KMS-11 (cell line): ENCODE measurements around the gene RAB11FIP3.
"Not testable (repeated sequence)": the region's sequence is repeated elsewhere in the genome, so short reads cannot be mapped to it uniquely, and the experiment has no call there.

Source experiments
- H2AFZ ChIP-seq: fragments of 200-600 bp; sonication (generic); 2 replicates; pipeline ENCODE4 v1.6.1; 2016; ENCODE audit warnings: antibody characterized with exemption, mixed run types, low read depth
- H3K27ac ChIP-seq: fragments of 200-600 bp; sonication (generic); 2 replicates; pipeline ENCODE4 v1.6.1; 2016; ENCODE audit warnings: mild to moderate bottlenecking, mixed run types
- H3K27me3 ChIP-seq: fragments of 200-600 bp; sonication (generic); 2 replicates; pipeline ENCODE4 v1.6.1; 2017; ENCODE audit warnings: mild to moderate bottlenecking, low read depth, mixed run types, moderate library complexity; ENCODE audit not compliant: insufficient read depth
- H3K36me3 ChIP-seq: fragments of 200-600 bp; sonication (generic); 2 replicates; pipeline ENCODE4 v1.6.1; 2017; ENCODE audit warnings: mild to moderate bottlenecking, mixed run types; ENCODE audit not compliant: insufficient read depth
- H3K4me1 ChIP-seq: fragments of 200-600 bp; sonication (generic); 2 replicates; pipeline ENCODE4 v1.6.1; 2016; ENCODE audit warnings: mild to moderate bottlenecking, low read depth, mixed run types; ENCODE audit not compliant: poor library complexity, severe bottlenecking
- H3K4me2 ChIP-seq: fragments of 200-600 bp; sonication (generic); 2 replicates; pipeline ENCODE4 v1.7.0; 2016; ENCODE audit warnings: mild to moderate bottlenecking, mixed run types
- H3K4me3 ChIP-seq: fragments of 200-600 bp; sonication (generic); IDR thresholded peaks from 2 replicates; pipeline ENCODE4 v1.6.1; 2017; ENCODE audit warnings: low read depth, low read length, mixed read lengths; ENCODE audit not compliant: insufficient read depth
- H3K79me2 ChIP-seq: fragments of 200-600 bp; sonication (generic); 2 replicates; pipeline ENCODE4 v1.6.1; 2016; ENCODE audit warnings: low read depth, mixed run types; ENCODE audit not compliant: insufficient read depth
- H3K9ac ChIP-seq: fragments of 200-600 bp; sonication (generic); 2 replicates; pipeline ENCODE4 v1.6.1; 2016; ENCODE audit warnings: mild to moderate bottlenecking, mixed run types
- H4K20me1 ChIP-seq: fragments of 200-600 bp; sonication (generic); 2 replicates; pipeline ENCODE4 v1.6.1; 2016; ENCODE audit warnings: mild to moderate bottlenecking, mixed run types; ENCODE audit not compliant: insufficient read depth
- CTCF ChIP-seq: fragments of 200-600 bp; sonication (generic); conservative IDR thresholded peaks from 2 replicates; pipeline ENCODE4 v1.6.1; 2017; ENCODE audit warnings: low read depth, mild to moderate bottlenecking, antibody characterized with exemption, low read length, moderate library complexity, mixed read lengths

Gene RAB11FIP3

GRCh38 chr16:381012-381788, 44.2 kb upstream of the RAB11FIP3 start:
- TF ChIP-seq CTCF: no peak
- peak overlapping the region; percentile 45 for H2AFZ ChIP-seq

GRCh38 chr16:381789-382717, 43.4 kb upstream of the RAB11FIP3 start, which contains the start of gene PGAP6:
PGAP6 (minus strand) TSS chr16:381978; CDS start chr16:381821, 157 bp downstream.
- TF ChIP-seq CTCF: no peak
- Histone ChIP-seq H3K27me3 (no peaks in the 10 kb centered on the region), H3K4me3 (no peak within 1 kb of the TSS), H3K4me2 (peak within 1 kb of the TSS; percentile 93), H3K36me3 (no peaks in the 10 kb centered on the region), H3K9ac (peak within 1 kb of the TSS; percentile 56), H3K4me1 (peaks cover 30% of the 10 kb centered on the region), H4K20me1 (no peaks in the 10 kb centered on the region), H3K27ac (no peak within 1 kb of the TSS), H3K79me2 (no peaks in the 10 kb centered on the region; the same call in 1 of the 2 replicates), H2AFZ (peak within 1 kb of the TSS; percentile 78)

More at GRCh38 chr16:381012-381788, 44.2 kb upstream of the RAB11FIP3 start:
- Histone ChIP-seq H3K27me3 (no peaks in the 10 kb centered on the region), H4K20me1 (no peaks in the 10 kb centered on the region), H3K4me3 (no peak overlapping the region), H3K36me3 (no peaks in the 10 kb centered on the region), H3K79me2 (no peaks in the 10 kb centered on the region; the same call in 1 of the 2 replicates), H3K4me1 (peaks cover 22% of the 10 kb centered on the region), H3K9ac (peak overlapping the region; percentile 43; the same call in 1 of the 2 replicates), H3K4me2 (peak overlapping the region; percentile 83), H3K27ac (no peak overlapping the region)

- no peaks in the 10 kb centered on the region for H3K27me3 ChIP-seq
- no peaks in the 10 kb centered on the region for H4K20me1 ChIP-seq
- no peak overlapping the region for H2AFZ ChIP-seq
- H3K4me3 ChIP-seq: no peak overlapping the region
- H3K9ac ChIP-seq: no peak overlapping the region
- no peaks in the 10 kb centered on the region for H3K36me3 ChIP-seq
- TF ChIP-seq CTCF: no peak
- peaks cover 31% of the 10 kb centered on the region for H3K4me1 ChIP-seq
- no peak overlapping the region for H3K27ac ChIP-seq
- H3K79me2 ChIP-seq: no peaks in the 10 kb centered on the region; the same call in 1 of the 2 replicates
- H3K4me2 ChIP-seq: no peak overlapping the region
Measured at GRCh38 chr16:383326-384051, 42.0 kb upstream of the RAB11FIP3 start.

GRCh38 chr16:386641-387156, 38.8 kb upstream of the RAB11FIP3 start:
- TF ChIP-seq CTCF: no peak
- no peak overlapping the region for H3K4me3 ChIP-seq
- H3K27me3 ChIP-seq: no peaks in the 10 kb centered on the region
- H3K4me2 ChIP-seq: peak overlapping the region; percentile 58
- no peaks in the 10 kb centered on the region for H3K79me2 ChIP-seq
- H2AFZ ChIP-seq: peak overlapping the region; percentile 10; the same call in 1 of the 2 replicates
- no peaks in the 10 kb centered on the region for H3K36me3 ChIP-seq
- peaks cover 26% of the 10 kb centered on the region for H3K4me1 ChIP-seq
- no peaks in the 10 kb centered on the region for H4K20me1 ChIP-seq
- peak overlapping the region; percentile 28; the same call in 1 of the 2 replicates for H3K27ac ChIP-seq
- no peak overlapping the region for H3K9ac ChIP-seq

GRCh38 chr16:387761-388666, 37.4 kb upstream of the RAB11FIP3 start:
- H4K20me1 ChIP-seq, H3K4me3 ChIP-seq, H3K4me2 ChIP-seq, H3K27me3 ChIP-seq, H3K9ac ChIP-seq, H3K27ac ChIP-seq, H3K36me3 ChIP-seq, H2AFZ ChIP-seq, H3K79me2 ChIP-seq: not testable (repeated sequence)
- peaks cover 22% of the 10 kb centered on the region for H3K4me1 ChIP-seq
